ENCODE data around the gene HP1BP3.

HP1BP3 gene

GRCh38 chr1:20819818-20820217, 32.7 kb upstream of the HP1BP3 start:
- H3K79me2 ChIP-seq (ENCODE audit: insufficient read depth, low read length): no peaks in the 10 kb centered on the region
- H3K27me3 ChIP-seq (ENCODE audit: insufficient read depth, low read length, poor library complexity, severe bottlenecking): no peaks in the 10 kb centered on the region
- H3K36me3 ChIP-seq (ENCODE audit: insufficient read depth, low read length): peaks cover 30% of the 10 kb centered on the region; the same call in 1 of the 2 replicates
- no peaks in the 10 kb centered on the region for H3K9me3 ChIP-seq (ENCODE audit: insufficient read depth, low read depth, low read length)
- no peak overlapping the region for H3K4me3 ChIP-seq (ENCODE audit: low read length, poor library complexity, severe bottlenecking)
- H3K4me2 ChIP-seq (ENCODE audit: low read depth, low read length, poor library complexity, severe bottlenecking): no peak overlapping the region
- no peak overlapping the region for H2AFZ ChIP-seq (ENCODE audit: low read length)
- TF ChIP-seq CTCF (conservative IDR thresholded peaks at IDR 0.05; ENCODE audit: low read length): no peak
- TF ChIP-seq EZH2phosphoT487 (IDR thresholded peaks at IDR 0.05; ENCODE audit: borderline replicate concordance): no peak
- no peaks in the 10 kb centered on the region for H3K4me1 ChIP-seq (ENCODE audit: insufficient read depth, low read length, poor library complexity, severe bottlenecking)
- H3F3A ChIP-seq (ENCODE audit: low read depth): no peaks in the 10 kb centered on the region
- H3K9me2 ChIP-seq (replicated peaks; ENCODE audit: low read depth, low read length): no peaks in the 10 kb centered on the region
- no peaks in the 10 kb centered on the region for H4K20me1 ChIP-seq (ENCODE audit: insufficient read depth, low read length, poor library complexity, severe bottlenecking)
- no peak overlapping the region for H3K9ac ChIP-seq (ENCODE audit: low read depth, low read length, poor library complexity, severe bottlenecking)

- H3K79me2 ChIP-seq (ENCODE audit: insufficient read depth, low read length): no peaks in the 10 kb centered on the region
- no peaks in the 10 kb centered on the region for H3K4me1 ChIP-seq (ENCODE audit: insufficient read depth, low read length, poor library complexity, severe bottlenecking)
- no peak overlapping the region for H3K4me2 ChIP-seq (ENCODE audit: low read depth, low read length, poor library complexity, severe bottlenecking)
- H3K27me3 ChIP-seq (ENCODE audit: insufficient read depth, low read length, poor library complexity, severe bottlenecking): no peaks in the 10 kb centered on the region
- H3F3A ChIP-seq (ENCODE audit: low read depth): no peaks in the 10 kb centered on the region
- no peak overlapping the region for H3K4me3 ChIP-seq (ENCODE audit: low read length, poor library complexity, severe bottlenecking)
- H3K9ac ChIP-seq (ENCODE audit: low read depth, low read length, poor library complexity, severe bottlenecking): no peak overlapping the region
- no peaks in the 10 kb centered on the region for H4K20me1 ChIP-seq (ENCODE audit: insufficient read depth, low read length, poor library complexity, severe bottlenecking)
- no peaks in the 10 kb centered on the region for H3K9me3 ChIP-seq (ENCODE audit: insufficient read depth, low read depth, low read length)
- peaks cover 12% of the 10 kb centered on the region; the same call in 1 of the 2 replicates for H3K36me3 ChIP-seq (ENCODE audit: insufficient read depth, low read length)
- no peaks in the 10 kb centered on the region for H3K9me2 ChIP-seq (replicated peaks; ENCODE audit: low read depth, low read length)
- TF ChIP-seq EZH2phosphoT487 (IDR thresholded peaks at IDR 0.05; ENCODE audit: borderline replicate concordance) (no peak), CTCF (conservative IDR thresholded peaks at IDR 0.05; ENCODE audit: low read length) (no peak)
- no peak overlapping the region for H2AFZ ChIP-seq (ENCODE audit: low read length)
Observed at GRCh38 chr1:20814534-20814871, 27.4 kb upstream of the HP1BP3 start.

GRCh38 chr1:20811916-20812315, 24.8 kb upstream of the HP1BP3 start:
- Histone ChIP-seq H3K4me2 (ENCODE audit: low read depth, low read length, poor library complexity, severe bottlenecking) (no peak overlapping the region), H3K79me2 (ENCODE audit: insufficient read depth, low read length) (no peaks in the 10 kb centered on the region), H3K9me3 (ENCODE audit: insufficient read depth, low read depth, low read length) (no peaks in the 10 kb centered on the region), H4K20me1 (ENCODE audit: insufficient read depth, low read length, poor library complexity, severe bottlenecking) (no peaks in the 10 kb centered on the region), H3K27me3 (ENCODE audit: insufficient read depth, low read length, poor library complexity, severe bottlenecking) (no peaks in the 10 kb centered on the region), H2AFZ (ENCODE audit: low read length) (no peak overlapping the region), H3K9me2 (replicated peaks; ENCODE audit: low read depth, low read length) (no peaks in the 10 kb centered on the region), H3K4me3 (ENCODE audit: low read length, poor library complexity, severe bottlenecking) (no peak overlapping the region), H3K36me3 (ENCODE audit: insufficient read depth, low read length) (peaks cover 8% of the 10 kb centered on the region; the same call in 1 of the 2 replicates), H3K4me1 (ENCODE audit: insufficient read depth, low read length, poor library complexity, severe bottlenecking) (no peaks in the 10 kb centered on the region), H3K9ac (ENCODE audit: low read depth, low read length, poor library complexity, severe bottlenecking) (no peak overlapping the region), H3F3A (ENCODE audit: low read depth) (no peaks in the 10 kb centered on the region)
- TF ChIP-seq EZH2phosphoT487 (IDR thresholded peaks at IDR 0.05; ENCODE audit: borderline replicate concordance) (no peak), CTCF (conservative IDR thresholded peaks at IDR 0.05; ENCODE audit: low read length) (no peak)
